Left ventricle myocardium inferior (tissue), 1 donor: Measurements from ENCODE around the gene C2CD2. TPM values are rescaled to one million over a fixed set of nuclear protein-coding genes. Genes with fewer than 3 reads are reported as not detected.

Source experiments
- DNase-seq: peaks from one replicate; pipeline ENCODE4 v3.0.0-alpha.2; 2020
- H3K27ac ChIP-seq: fragments of 200-600 bp; replicated peaks from 2 replicates; pipeline ENCODE4 v1.8.0; 2021
- H3K27me3 ChIP-seq: fragments of 200-600 bp; 2 replicates; pipeline ENCODE4 v1.8.0; 2021; ENCODE audit warnings: low read depth
- H3K36me3 ChIP-seq: fragments of 200-600 bp; 2 replicates; pipeline ENCODE4 v1.8.0; 2021
- H3K4me1 ChIP-seq: fragments of 200-600 bp; 2 replicates; pipeline ENCODE4 v1.8.0; 2021
- H3K4me3 ChIP-seq: fragments of 200-600 bp; 2 replicates; pipeline ENCODE4 v1.8.0; 2021; ENCODE audit warnings: mild to moderate bottlenecking, moderate library complexity
- H3K9me3 ChIP-seq: fragments of 200-600 bp; replicated peaks from 2 replicates; pipeline ENCODE4 v1.8.0; 2021
- intact Hi-C: fragments of 100-400 bp; cut with micrococcal nuclease; formaldehyde crosslinking; loops from one replicate; pipeline ENCODE4 v1.11.0; 2022
- total RNA-seq: library from RNA; stranded (reverse); fragmentation: NEBNext Ultra II Directional; extraction: Animal tissue kit (Norgen Biotek cat#: 25700); gene quantifications from one replicate; pipeline ENCODE4 v1.2.1, GENCODE V29; 2021
- TF ChIP-seq, protein P1 (sequence below): fragments of 200-600 bp; IDR thresholded peaks from 2 replicates; pipeline ENCODE4 v1.8.0; 2021; ENCODE audit warnings: antibody characterized with exemption, mild to moderate bottlenecking, borderline replicate concordance
- donor health status: DM: no; HTN: yes; CAD: no; lungs with severe emphysema.

C2CD2 gene
- total RNA-seq, 1 donor from 2014 or later, result 5.9 TPM

DNA sequence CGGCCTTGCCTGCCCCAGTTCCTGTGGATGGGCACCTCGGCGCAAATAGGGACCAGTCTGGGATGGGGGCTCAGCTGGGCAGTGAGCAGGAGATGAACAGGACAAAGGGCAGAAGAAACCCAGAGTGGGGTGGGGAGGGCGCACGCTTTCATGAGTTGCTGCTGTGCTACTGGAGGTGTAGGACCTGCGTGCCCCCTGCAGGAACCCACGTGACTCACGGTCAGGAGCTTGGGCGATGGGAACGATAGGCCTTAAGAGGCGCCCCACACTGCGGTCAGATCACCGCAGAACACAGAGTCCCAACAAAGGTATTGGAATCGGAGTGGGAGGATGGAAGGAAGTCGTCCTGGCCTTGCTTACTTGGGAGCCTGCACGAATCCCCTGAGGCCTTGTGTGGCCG lies 91.8 kb downstream of the C2CD2 start:
- intact Hi-C loops, result no loop called here
- no peak for DNase-seq
- TF ChIP-seq, protein P1, sequence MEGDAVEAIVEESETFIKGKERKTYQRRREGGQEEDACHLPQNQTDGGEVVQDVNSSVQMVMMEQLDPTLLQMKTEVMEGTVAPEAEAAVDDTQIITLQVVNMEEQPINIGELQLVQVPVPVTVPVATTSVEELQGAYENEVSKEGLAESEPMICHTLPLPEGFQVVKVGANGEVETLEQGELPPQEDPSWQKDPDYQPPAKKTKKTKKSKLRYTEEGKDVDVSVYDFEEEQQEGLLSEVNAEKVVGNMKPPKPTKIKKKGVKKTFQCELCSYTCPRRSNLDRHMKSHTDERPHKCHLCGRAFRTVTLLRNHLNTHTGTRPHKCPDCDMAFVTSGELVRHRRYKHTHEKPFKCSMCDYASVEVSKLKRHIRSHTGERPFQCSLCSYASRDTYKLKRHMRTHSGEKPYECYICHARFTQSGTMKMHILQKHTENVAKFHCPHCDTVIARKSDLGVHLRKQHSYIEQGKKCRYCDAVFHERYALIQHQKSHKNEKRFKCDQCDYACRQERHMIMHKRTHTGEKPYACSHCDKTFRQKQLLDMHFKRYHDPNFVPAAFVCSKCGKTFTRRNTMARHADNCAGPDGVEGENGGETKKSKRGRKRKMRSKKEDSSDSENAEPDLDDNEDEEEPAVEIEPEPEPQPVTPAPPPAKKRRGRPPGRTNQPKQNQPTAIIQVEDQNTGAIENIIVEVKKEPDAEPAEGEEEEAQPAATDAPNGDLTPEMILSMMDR, result no peak
- H3K9me3 ChIP-seq, result no peaks in the 10 kb centered on the region
- no peak overlapping the region for H3K4me3 ChIP-seq
- no peaks in the 10 kb centered on the region for H3K27me3 ChIP-seq
- no peak overlapping the region for H3K27ac ChIP-seq
- peaks cover 23% of the 10 kb centered on the region for H3K36me3 ChIP-seq
- no peaks in the 10 kb centered on the region for H3K4me1 ChIP-seq

DNA sequence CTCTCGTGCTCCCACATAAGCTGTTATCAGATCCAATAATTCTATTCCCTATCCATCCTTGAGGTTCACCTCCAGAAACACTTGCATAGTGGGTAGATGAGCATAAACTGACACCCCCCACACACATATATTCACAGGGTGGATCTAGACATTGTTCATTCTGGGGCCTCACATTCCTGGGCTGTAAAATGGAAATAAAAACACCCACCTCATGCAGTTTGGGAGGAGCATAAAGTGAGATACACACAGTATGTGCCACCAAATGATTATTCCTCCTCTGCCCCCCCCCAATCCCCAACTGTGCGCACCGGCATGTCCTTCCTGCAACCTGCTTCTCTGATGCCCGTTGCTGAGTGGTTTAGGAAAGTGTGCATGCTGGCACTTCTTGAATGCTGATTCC lies 92.6 kb downstream of the C2CD2 start:
- peaks cover 30% of the 10 kb centered on the region for H3K36me3 ChIP-seq
- DNase-seq, result no peak
- intact Hi-C loops, result no loop called here
- H3K9me3 ChIP-seq, result no peaks in the 10 kb centered on the region
- H3K27ac ChIP-seq, result no peak overlapping the region
- H3K4me3 ChIP-seq, result no peak overlapping the region
- no peaks in the 10 kb centered on the region for H3K27me3 ChIP-seq
- H3K4me1 ChIP-seq, result no peaks in the 10 kb centered on the region
- TF ChIP-seq, protein P1, result no peak

DNA sequence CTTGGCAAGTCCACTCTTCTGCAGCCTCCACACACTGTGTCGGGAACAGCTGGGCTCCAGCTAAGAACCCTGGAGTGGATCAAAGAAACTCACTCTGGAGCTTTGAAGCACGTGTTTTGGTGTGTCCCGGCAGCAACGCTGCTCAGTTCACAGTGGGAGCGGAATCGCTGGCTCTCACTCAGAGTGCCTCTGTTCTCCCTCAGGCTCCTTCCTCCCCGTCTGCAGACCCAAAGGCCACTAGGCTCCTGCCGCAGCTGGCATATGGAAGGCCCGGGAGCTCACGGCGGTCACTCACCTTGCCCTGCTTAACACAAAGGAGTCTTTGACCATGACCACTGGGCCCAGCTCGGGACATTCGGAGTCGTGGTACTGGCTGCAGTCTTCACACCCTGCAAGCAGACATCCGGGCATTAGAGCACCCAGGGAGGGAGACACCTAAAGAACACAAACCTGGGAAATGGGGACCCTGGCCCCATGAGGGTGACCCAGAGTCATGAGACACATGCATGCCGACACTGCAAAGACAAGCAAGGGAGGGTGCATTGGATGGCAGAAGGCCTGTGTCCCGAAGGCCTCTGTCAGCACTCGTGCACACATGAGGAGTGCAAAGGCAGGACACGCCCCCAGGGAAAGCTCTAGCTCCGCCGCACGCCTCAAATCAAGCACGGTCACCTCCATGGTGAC lies 94.4 kb downstream of the C2CD2 start:
- Histone ChIP-seq H3K4me3 (no peak overlapping the region), H3K27me3 (no peaks in the 10 kb centered on the region), H3K27ac (no peak overlapping the region), H3K36me3 (peaks cover 43% of the 10 kb centered on the region), H3K4me1 (no peaks in the 10 kb centered on the region), H3K9me3 (no peaks in the 10 kb centered on the region)
- TF ChIP-seq, protein P1, result no peak
- intact Hi-C loops, result no loop called here
- DNase-seq, result no peak

DNA sequence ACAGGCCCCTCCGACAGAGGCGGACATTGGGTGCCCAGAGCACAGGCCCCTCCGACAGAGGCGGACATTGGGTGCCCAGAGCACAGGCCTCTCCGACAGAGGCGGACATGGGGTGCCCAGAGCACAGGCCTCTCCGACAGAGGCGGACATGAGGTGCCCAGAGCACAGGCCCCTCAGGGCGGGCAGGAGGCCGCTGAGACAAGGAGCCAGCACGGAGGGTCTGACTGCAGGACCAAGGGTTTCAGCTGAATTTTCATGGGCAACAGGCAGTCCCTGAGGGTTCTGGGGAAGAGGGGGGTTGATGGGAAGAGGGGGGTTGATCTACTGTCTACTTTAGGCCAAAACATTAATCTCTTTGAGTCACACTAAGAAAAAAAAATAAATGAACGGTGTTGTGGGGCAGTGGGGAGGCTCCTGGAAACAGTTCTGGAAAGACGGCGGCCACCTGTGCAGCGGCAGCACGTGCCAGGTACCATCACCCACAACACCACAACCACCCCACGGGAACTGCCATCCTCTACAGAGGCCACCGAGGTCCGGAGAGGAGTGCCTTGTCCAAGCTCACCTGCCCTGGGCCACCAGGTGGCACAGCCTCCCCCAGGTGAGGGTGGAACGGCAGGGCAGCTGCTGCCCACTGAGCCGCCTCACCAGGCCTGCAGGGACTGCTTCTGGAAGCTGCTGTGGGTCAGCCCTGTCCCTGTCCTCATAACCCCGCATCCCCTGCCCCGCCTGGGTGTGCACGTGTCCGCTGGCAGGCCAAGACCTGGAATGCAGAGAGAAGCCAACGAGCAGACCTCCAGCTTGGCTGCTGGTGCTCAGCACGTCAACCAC lies 95.1 kb downstream of the C2CD2 start:
- Histone ChIP-seq H3K27me3 (no peaks in the 10 kb centered on the region), H3K27ac (no peak overlapping the region), H3K4me3 (no peak overlapping the region), H3K36me3 (peaks cover 51% of the 10 kb centered on the region), H3K9me3 (no peaks in the 10 kb centered on the region), H3K4me1 (no peaks in the 10 kb centered on the region)
- no peak for DNase-seq
- TF ChIP-seq, protein P1, result no peak
- intact Hi-C loops, result no loop called here

DNA sequence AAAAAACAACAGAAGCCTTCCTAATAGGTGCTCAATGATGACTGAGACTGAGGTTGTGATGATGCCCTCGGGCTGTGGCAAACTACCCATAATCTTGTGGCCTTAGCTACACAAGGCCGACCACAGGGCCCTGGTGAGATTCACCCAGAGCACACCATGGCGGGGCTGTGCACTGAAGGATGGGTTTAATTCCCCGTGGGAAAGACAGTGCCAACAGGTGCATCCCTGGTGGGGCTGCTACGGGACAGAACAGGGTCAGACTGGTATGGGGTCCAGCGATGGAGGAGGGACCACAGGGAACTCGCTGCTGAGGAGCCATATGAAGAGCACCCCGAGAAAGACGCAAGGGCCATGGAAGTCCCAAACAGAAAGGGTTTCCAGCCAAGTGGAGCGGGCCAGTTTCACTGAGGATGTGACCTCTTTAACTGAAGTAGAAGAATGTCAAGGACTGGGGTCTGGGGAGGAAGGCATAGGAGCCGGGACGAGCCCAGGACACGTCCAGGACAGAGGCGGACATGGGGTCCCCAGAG lies 96.0 kb downstream of the C2CD2 start:
- H3K27me3 ChIP-seq, result no peaks in the 10 kb centered on the region
- H3K36me3 ChIP-seq, result peaks cover 58% of the 10 kb centered on the region
- intact Hi-C loops, result no loop called here
- TF ChIP-seq, protein P1, result no peak
- no peaks in the 10 kb centered on the region for H3K9me3 ChIP-seq
- H3K4me3 ChIP-seq, result no peak overlapping the region
- H3K27ac ChIP-seq, result no peak overlapping the region
- H3K4me1 ChIP-seq, result no peaks in the 10 kb centered on the region
- DNase-seq, result no peak
